Hepatocyte (in vitro differentiated cells): ENCODE measurements around the gene NDUFA6. TPM values are rescaled to one million over a fixed set of nuclear protein-coding genes. Genes with fewer than 3 reads are reported as not detected.
"Not testable (repeated sequence)": the region's sequence is repeated elsewhere in the genome, so short reads cannot be mapped to it uniquely, and the experiment has no call there.

Experiments
- DNase-seq: peaks from one replicate; pipeline ENCODE4 v3.0.0-alpha.2; 2016; ENCODE audit warnings: low spot score
- H2AFZ ChIP-seq: fragments of 200-600 bp; sonication (generic); 2 replicates; pipeline ENCODE4 v1.6.0; 2016; ENCODE audit warnings: antibody characterized with exemption, mild to moderate bottlenecking
- H3K27ac ChIP-seq: fragments of 200-600 bp; sonication (generic); 2 replicates; pipeline ENCODE4 v1.5.1; 2016; ENCODE audit warnings: mild to moderate bottlenecking
- H3K27me3 ChIP-seq: fragments of 200-600 bp; sonication (generic); 2 replicates; pipeline ENCODE4 v1.6.1; 2016
- H3K36me3 ChIP-seq: fragments of 200-600 bp; sonication (generic); replicated peaks from 2 replicates; pipeline ENCODE4 v1.5.1; 2016; ENCODE audit warnings: low read depth; ENCODE audit not compliant: insufficient read depth
- H3K4me1 ChIP-seq: fragments of 200-600 bp; sonication (generic); 2 replicates; pipeline ENCODE4 v1.5.1; 2016; ENCODE audit warnings: mild to moderate bottlenecking, moderate library complexity; ENCODE audit not compliant: insufficient read depth
- H3K4me2 ChIP-seq: fragments of 200-600 bp; sonication (generic); 2 replicates; pipeline ENCODE4 v1.6.0; 2016
- H3K4me3 ChIP-seq: fragments of 200-600 bp; sonication (generic); 2 replicates; pipeline ENCODE4 v1.5.1; 2016; ENCODE audit warnings: mild to moderate bottlenecking
- H3K79me2 ChIP-seq: fragments of 200-600 bp; sonication (generic); 2 replicates; pipeline ENCODE4 v1.6.0; 2017; ENCODE audit warnings: mild to moderate bottlenecking
- H3K9me2 ChIP-seq: fragments of 200-600 bp; sonication (generic); replicated peaks from 2 replicates; pipeline ENCODE4 v1.6.0; 2017; ENCODE audit warnings: mild to moderate bottlenecking; ENCODE audit not compliant: insufficient read depth
- H3K9me3 ChIP-seq: fragments of 200-600 bp; sonication (generic); 2 replicates; pipeline ENCODE4 v1.5.1; 2016; ENCODE audit warnings: low read depth, mild to moderate bottlenecking
- H4K20me1 ChIP-seq: fragments of 200-600 bp; sonication (generic); 2 replicates; pipeline ENCODE4 v1.6.0; 2016; ENCODE audit warnings: mild to moderate bottlenecking; ENCODE audit not compliant: insufficient read depth, poor library complexity, severe bottlenecking
- EZH2 ChIP-seq: fragments of 200-600 bp; sonication (generic); IDR thresholded peaks from 2 replicates; pipeline ENCODE4 v1.6.1; 2016; ENCODE audit warnings: antibody characterized with exemption, mild to moderate bottlenecking, borderline replicate concordance
- EZH2phosphoT487 ChIP-seq: fragments of 200-600 bp; sonication (generic); IDR thresholded peaks from one replicate; pipeline ENCODE4 v1.6.1; 2018; ENCODE audit warnings: antibody characterized with exemption, mild to moderate bottlenecking, low read depth, moderate library complexity; ENCODE audit not compliant: unreplicated experiment, severe bottlenecking
- WGBS: methylation state at CpG from one replicate; pipeline ENCODE4 v1.1.6; 2016; ENCODE audit warnings: low lambda C conversion rate; ENCODE audit errors: missing lambda C conversion rate; 5-methylcytosine and 5-hydroxymethylcytosine counted together
- polyA plus RNA-seq: library from polyadenylated mRNA; unstranded; fragments of >200 nt; fragmentation: Nextera tagmentation; extraction: Ambion mirVana; gene quantifications from 2 replicates; pipeline ENCODE4 v1.2.1, GENCODE V29; 2016
- total RNA-seq: library from RNA; depleted of rRNA; stranded (reverse); fragments of >200 nt; gene quantifications from 2 replicates; pipeline ENCODE4 v1.2.3, GENCODE V29; 2014
- TF ChIP-seq, protein P1 (sequence below): fragments of 200-600 bp; sonication (generic); IDR thresholded peaks from 2 replicates; pipeline ENCODE4 v1.5.1; 2016; ENCODE audit warnings: antibody characterized with exemption, mild to moderate bottlenecking; ENCODE audit not compliant: poor library complexity

Gene NDUFA6
- total and polyA plus RNA-seq, 2 experiments from 2014 or later: 97.4 to 183 TPM

DNA sequence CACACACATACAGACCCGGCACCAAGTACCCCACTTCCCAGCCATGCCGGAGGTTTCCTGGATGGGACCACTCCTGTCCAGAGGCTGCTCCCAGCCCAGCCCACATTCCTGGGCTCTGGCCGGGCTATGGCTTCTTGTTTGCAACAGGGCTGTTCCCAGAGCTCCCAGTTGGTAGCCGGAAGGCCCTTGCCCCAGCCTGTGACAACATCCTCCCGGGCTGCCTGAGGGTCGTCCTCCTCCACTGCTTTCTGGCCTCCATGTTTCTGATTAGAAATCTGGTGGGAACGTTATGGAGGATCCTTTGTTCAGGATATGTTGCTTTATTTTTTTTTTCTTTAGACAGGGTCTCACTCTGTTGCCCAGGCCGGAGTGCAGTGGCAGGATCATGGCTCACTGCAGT is 41.0 kb upstream of the NDUFA6 start:
- 74% methylated on average over 8 of the region's 8 CpGs for WGBS
- Histone ChIP-seq H3K4me3 (no peak overlapping the region), H3K9me3 (no peaks in the 10 kb centered on the region), H3K4me1 (no peaks in the 10 kb centered on the region), H4K20me1 (no peaks in the 10 kb centered on the region), H3K4me2 (no peak overlapping the region), H3K27ac (no peak overlapping the region), H3K79me2 (no peaks in the 10 kb centered on the region), H3K36me3 (no peaks in the 10 kb centered on the region), H3K27me3 (no peaks in the 10 kb centered on the region), H3K9me2 (no peaks in the 10 kb centered on the region), H2AFZ (no peak overlapping the region)
- DNase-seq: no peak
- TF ChIP-seq, protein P1, sequence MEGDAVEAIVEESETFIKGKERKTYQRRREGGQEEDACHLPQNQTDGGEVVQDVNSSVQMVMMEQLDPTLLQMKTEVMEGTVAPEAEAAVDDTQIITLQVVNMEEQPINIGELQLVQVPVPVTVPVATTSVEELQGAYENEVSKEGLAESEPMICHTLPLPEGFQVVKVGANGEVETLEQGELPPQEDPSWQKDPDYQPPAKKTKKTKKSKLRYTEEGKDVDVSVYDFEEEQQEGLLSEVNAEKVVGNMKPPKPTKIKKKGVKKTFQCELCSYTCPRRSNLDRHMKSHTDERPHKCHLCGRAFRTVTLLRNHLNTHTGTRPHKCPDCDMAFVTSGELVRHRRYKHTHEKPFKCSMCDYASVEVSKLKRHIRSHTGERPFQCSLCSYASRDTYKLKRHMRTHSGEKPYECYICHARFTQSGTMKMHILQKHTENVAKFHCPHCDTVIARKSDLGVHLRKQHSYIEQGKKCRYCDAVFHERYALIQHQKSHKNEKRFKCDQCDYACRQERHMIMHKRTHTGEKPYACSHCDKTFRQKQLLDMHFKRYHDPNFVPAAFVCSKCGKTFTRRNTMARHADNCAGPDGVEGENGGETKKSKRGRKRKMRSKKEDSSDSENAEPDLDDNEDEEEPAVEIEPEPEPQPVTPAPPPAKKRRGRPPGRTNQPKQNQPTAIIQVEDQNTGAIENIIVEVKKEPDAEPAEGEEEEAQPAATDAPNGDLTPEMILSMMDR: no peak
- TF ChIP-seq EZH2phosphoT487: no peak
- no peak for TF ChIP-seq EZH2

DNA sequence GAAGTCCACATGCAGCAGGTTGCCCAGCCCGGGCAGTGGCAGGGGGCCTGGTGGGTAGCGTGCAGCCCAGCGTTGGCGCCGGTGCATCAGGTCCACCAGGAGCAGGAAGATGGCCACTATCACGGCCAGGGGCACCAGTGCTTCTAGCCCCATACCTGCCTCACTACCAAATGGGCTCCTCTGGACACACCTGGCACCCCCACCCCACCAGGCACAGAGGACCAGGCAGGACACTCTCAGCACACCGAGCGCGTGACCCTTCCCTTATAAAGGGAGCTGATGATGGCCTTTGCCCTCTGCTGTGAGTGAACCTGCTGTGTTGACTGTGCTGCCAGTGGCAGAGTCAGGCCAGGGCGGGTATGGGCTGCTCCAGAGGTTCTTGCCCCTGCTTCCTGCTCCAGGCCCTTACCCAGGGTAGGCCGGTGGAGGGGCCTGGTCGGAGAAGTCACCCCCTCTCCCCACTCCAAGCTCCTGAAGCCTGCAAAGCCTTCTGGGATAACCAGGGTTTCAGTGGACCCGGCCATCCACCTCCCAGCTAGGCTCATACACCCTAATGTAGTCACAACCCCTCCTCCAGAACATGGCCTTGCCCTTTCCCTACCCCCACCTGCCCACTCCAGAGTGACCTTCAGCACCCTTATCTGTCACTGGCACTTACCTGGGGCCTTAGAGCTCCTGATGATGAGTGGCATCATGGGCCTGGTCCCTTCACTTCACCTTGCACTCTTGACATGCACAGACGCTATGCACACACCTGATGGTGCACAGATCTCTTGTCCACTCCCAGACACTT is 40.3 kb upstream of the NDUFA6 start, which contains the start of gene CYP2D6:
Gene CYP2D6 (minus strand): TSS at position 172 of the 793 bp plus-strand sequence. CDS start 19 bp downstream, at position 153.
- H3K4me3 ChIP-seq, H4K20me1 ChIP-seq, H3K79me2 ChIP-seq, H3K27ac ChIP-seq, H3K4me1 ChIP-seq, H3K9me3 ChIP-seq, H3K9me2 ChIP-seq, DNase-seq, H2AFZ ChIP-seq, H3K4me2 ChIP-seq, H3K27me3 ChIP-seq, H3K36me3 ChIP-seq: not testable (repeated sequence)
- WGBS: 93% methylated on average over 13 of the region's 14 CpGs

DNA sequence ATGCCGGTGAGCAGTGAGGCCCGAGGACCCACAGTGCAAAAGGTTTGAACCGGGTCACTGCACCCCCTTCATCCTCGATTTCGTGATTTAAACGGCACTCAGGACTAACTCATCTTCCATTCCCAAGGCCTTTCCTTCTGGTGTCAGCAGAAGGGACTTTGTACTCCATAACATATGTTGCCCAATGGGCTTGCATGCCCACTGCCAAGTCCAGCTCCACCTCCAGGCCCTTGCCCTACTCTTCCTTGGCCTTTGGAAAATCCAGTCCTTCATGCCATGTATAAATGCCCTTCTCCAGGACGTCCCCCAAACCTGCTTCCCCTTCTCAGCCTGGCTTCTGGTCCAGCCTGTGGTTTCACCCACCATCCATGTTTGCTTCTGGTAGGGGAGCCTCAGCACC is 39.6 kb upstream of the NDUFA6 start:
- H3K4me2 ChIP-seq: not testable (repeated sequence)
- WGBS: no CpG with 5 or more reads among the region's 7 CpGs

DNA sequence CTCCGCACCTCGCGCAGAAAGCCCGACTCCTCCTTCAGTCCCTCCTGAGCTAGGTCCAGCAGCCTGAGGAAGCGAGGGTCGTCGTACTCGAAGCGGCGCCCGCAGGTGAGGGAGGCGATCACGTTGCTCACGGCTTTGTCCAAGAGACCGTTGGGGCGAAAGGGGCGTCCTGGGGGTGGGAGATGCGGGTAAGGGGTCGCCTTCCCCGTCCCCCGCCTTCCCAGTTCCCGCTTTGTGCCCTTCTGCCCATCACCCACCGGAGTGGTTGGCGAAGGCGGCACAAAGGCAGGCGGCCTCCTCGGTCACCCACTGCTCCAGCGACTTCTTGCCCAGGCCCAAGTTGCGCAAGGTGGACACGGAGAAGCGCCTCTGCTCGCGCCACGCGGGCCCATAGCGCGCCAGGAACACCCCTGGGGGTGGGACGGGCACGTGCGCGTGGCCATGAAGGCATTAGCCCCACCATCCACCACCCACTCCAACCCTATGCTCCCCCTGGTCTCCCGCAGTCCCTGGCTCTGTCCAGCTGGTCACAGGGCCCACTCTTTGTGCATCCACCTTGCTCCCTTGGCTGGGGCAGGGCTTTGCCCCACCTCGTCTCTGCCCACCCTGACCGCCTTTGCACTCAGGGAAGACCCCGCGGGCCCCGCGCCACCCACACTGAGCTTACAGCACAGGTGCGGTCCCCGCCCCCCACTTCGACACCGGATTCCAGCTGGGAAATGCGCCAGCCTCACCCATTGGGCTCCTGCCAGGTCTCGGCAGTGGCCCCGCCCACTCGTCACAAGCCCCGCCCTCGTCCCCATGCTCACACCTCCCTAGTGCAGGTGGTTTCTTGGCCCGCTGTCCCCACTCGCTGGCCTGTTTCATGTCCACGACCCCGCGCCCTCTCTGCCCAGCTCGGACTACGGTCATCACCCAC is 38.5 kb upstream of the NDUFA6 start:
- WGBS: 96% methylated on average over 40 of the region's 65 CpGs
- DNase-seq: not testable (repeated sequence)

More for the DNA sequence above, 39.6 kb upstream of the NDUFA6 start:
- not testable (repeated sequence) for H3K27ac ChIP-seq, H3K4me1 ChIP-seq, H3K9me2 ChIP-seq, DNase-seq, H3K36me3 ChIP-seq, H3K79me2 ChIP-seq, H2AFZ ChIP-seq, H3K9me3 ChIP-seq, H3K27me3 ChIP-seq, H3K4me3 ChIP-seq, H4K20me1 ChIP-seq

DNA sequence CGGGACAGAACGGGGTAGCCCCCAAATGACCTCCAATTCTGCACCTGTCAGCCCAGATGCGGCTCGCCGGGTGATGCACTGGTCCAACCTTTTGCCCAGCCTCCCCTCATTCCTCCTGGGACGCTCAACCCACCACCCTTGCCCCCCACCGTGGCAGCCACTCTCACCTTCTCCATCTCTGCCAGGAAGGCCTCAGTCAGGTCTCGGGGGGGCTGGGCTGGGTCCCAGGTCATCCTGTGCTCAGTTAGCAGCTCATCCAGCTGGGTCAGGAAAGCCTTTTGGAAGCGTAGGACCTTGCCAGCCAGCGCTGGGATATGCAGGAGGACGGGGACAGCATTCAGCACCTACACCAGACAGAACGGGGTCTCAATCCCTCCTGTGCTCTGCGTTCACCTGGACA is 37.4 kb upstream of the NDUFA6 start:
- not testable (repeated sequence) for H3K27ac ChIP-seq, H3K4me2 ChIP-seq, H3K79me2 ChIP-seq, H3K9me3 ChIP-seq, H4K20me1 ChIP-seq, H3K36me3 ChIP-seq, DNase-seq, H2AFZ ChIP-seq, H3K27me3 ChIP-seq, H3K4me1 ChIP-seq, H3K4me3 ChIP-seq, H3K9me2 ChIP-seq
- 95% methylated on average over 13 of the region's 13 CpGs for WGBS

More for the DNA sequence above, 38.5 kb upstream of the NDUFA6 start:
- H4K20me1 ChIP-seq, H3K9me2 ChIP-seq, H3K9me3 ChIP-seq, H3K4me3 ChIP-seq, H3K27me3 ChIP-seq, H3K4me1 ChIP-seq, H2AFZ ChIP-seq, H3K4me2 ChIP-seq, H3K79me2 ChIP-seq, H3K27ac ChIP-seq, H3K36me3 ChIP-seq: not testable (repeated sequence)
